Fibroblast of mammary gland (primary cell): ENCODE data around the gene CPSF3.
A peak's percentile ranks its signal among the peaks of the same experiment; 100 is the strongest.

Source experiments
- DNase-seq: peaks from one replicate; pipeline ENCODE4 v3.0.0-alpha.2; 2010; ENCODE audit warnings: low read depth
- H3K4me3 ChIP-seq: 2 replicates; pipeline ENCODE4 v1.5.1; 2011; ENCODE audit warnings: low read depth, mild to moderate bottlenecking, low read length, moderate library complexity; ENCODE audit not compliant: control insufficient read depth
- CTCF ChIP-seq: conservative IDR thresholded peaks from 2 replicates; pipeline ENCODE4 v1.5.1; 2011; ENCODE audit warnings: low read depth, low read length, inconsistent platforms; ENCODE audit not compliant: control insufficient read depth, insufficient read depth

CPSF3 gene

GRCh38 chr2:9484533-9484932 lies 61.1 kb downstream of the CPSF3 start:
- DNase-seq, result peak; percentile 80
- no peak for TF ChIP-seq CTCF
- H3K4me3 ChIP-seq, result no peak overlapping the region

DNA sequence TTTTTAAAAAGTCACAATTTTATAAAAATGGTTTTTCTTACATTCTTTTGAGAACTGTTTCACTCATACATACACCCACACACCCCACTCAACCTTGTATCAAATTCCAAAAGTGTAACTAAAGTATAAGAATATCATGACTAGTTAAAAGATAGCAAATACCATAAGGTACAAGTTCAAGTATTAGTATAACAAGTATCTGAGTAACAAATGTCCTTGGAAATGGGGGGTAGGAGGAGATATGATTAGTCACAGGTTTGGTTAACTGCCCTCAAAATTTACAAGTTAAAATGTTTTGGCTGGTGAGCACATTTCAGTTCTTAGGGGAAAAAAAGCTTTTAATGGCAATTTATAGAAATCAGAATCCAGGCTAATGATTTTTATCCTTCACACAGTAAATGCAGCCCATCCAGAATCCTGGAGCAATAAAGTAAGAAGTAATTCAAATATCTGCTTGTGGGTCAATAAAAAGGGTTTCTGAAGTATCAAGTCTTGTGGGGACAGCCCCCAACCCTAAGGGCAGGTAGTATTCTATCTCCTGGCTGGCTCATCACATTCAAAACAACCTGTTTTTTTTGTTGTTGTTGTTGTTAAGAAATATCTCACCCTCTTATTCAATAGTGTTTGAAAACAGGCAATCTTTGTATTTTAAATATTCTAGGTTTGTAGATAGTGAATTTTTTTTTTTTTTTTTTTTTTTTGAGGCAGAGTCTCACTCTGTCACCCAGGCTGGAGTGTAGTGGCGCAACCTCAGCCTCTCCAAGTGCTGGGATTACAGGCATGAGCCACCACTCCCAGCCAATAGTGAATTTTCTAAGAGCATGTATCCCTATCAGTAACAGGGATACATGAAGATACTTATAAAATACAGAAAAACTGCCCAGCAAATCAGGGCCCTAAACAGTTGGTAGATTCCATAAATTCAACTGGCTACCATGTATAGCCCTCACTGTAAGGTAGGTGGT lies 65.4 kb downstream of the CPSF3 start:
- no peak for TF ChIP-seq CTCF
- DNase-seq, result peak; percentile 67
- H3K4me3 ChIP-seq, result no peak overlapping the region

- no peak for TF ChIP-seq CTCF
- H3K4me3 ChIP-seq, result no peak overlapping the region
- DNase-seq, result no peak
Measured at GRCh38 chr2:9490789-9491188, 67.3 kb downstream of the CPSF3 start.

DNA sequence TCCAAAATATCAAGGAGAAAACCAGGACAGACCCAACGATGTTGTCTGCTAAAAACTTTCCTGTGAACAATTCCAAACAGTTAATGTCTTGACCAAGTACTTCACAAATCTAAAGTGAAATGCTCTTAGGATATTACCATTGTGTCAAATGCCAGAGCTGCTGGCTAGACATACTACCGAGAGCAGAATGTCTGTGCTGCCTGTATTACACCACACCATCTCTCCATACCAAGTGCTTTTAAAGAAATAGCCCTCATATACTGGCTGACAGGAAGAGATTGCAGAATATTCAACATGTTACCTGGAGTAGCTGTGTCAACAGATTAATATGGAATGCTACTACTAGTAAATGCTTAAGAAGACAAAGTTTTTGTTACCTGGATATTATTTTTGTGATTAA lies 69.5 kb downstream of the CPSF3 start:
- no peak overlapping the region for H3K4me3 ChIP-seq
- TF ChIP-seq CTCF, result no peak
- no peak for DNase-seq

DNA sequence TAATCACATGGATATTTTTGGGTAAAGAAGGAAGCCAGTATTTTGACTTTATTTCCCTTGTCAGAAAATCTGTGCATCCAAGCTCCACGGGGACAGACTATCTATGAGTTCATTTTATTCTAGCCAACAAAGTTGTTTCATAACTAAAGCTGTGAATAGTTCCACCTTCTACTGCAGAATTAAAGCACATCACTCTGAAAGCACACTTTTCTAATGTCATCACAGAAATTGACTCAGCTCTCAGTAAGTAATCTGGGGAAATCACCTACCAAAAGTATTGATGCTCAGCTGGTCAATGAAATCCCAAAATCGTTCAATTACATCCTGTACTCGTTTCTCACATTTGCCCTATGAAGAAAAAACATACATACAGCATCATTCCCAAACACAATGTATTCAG lies 70.0 kb downstream of the CPSF3 start:
- no peak overlapping the region for H3K4me3 ChIP-seq
- no peak for TF ChIP-seq CTCF
- DNase-seq, result no peak

DNA sequence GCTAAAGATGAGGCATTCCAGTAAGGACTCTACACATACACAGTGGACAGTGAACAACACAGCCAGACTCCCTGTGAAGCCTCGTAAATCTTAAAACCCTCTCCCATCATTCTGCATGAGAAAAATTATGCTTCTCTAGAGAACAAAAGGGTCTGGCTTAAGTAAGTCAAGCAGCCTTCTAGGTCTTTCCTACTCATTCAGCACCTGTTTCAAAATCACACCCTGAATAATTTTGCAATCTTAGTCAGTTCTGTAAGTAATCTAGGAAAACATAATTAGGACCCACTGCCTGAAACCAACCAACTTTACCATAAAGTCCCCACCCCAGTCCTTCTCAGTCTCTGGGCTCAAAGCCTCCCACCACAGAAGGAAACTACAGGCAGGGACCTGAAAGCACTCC lies 70.6 kb downstream of the CPSF3 start:
- no peak overlapping the region for H3K4me3 ChIP-seq
- TF ChIP-seq CTCF, result no peak
- no peak for DNase-seq

- no peak for DNase-seq
- H3K4me3 ChIP-seq, result no peak overlapping the region
- TF ChIP-seq CTCF, result no peak
Measured at GRCh38 chr2:9497017-9497416, 73.6 kb downstream of the CPSF3 start.
